ENCODE data around the gene CPED1. TPM values are rescaled to one million over a fixed set of nuclear protein-coding genes. Genes with fewer than 3 reads are reported as not detected.

CPED1 gene
- total RNA-seq (2014; rRNA removed; shearing (Covaris generic); ENCODE audit: low replicate concordance) = not detected in 2 replicates

- DNase-seq (ENCODE audit: low read depth) = peak; percentile 14
- in situ Hi-C loops (cut with HindIII; ENCODE audit: low pct_unique_long_range_greater_than_20kb, low sequenced_read_pairs) = no loop called here
These were observed at the start of gene CPED1 for GRCh38 chr7:120988591-120989256. CPED1 (plus strand) TSS chr7:120988711; CDS start chr7:120989622, 911 bp downstream.

- no peak for DNase-seq (ENCODE audit: low read depth)
- in situ Hi-C loops (cut with HindIII; ENCODE audit: low pct_unique_long_range_greater_than_20kb, low sequenced_read_pairs) = no loop called here
These were observed 49.2 kb upstream of the CPED1 start for GRCh38 chr7:120939345-120939744.

GRCh38 chr7:120941064-120941463 lies 47.4 kb upstream of the CPED1 start:
- in situ Hi-C loops (cut with HindIII; ENCODE audit: low pct_unique_long_range_greater_than_20kb, low sequenced_read_pairs) = no loop called here
- peak; percentile 26 for DNase-seq (ENCODE audit: low read depth)

- DNase-seq (ENCODE audit: low read depth) = no peak
- in situ Hi-C loops (cut with HindIII; ENCODE audit: low pct_unique_long_range_greater_than_20kb, low sequenced_read_pairs) = no loop called here
These were observed 46.7 kb upstream of the CPED1 start for GRCh38 chr7:120941856-120942255.

GRCh38 chr7:120942861-120943260 lies 45.6 kb upstream of the CPED1 start:
- DNase-seq (ENCODE audit: low read depth) = no peak
- in situ Hi-C loops (cut with HindIII; ENCODE audit: low pct_unique_long_range_greater_than_20kb, low sequenced_read_pairs) = no loop called here

GRCh38 chr7:120944826-120945562 lies 43.5 kb upstream of the CPED1 start:
- DNase-seq (ENCODE audit: low read depth) = no peak
- in situ Hi-C loops (cut with HindIII; ENCODE audit: low pct_unique_long_range_greater_than_20kb, low sequenced_read_pairs) = no loop called here

GRCh38 chr7:120947980-120948379 lies 40.5 kb upstream of the CPED1 start:
- DNase-seq (ENCODE audit: low read depth) = no peak
- in situ Hi-C loops (cut with HindIII; ENCODE audit: low pct_unique_long_range_greater_than_20kb, low sequenced_read_pairs) = no loop called here

GRCh38 chr7:120949393-120949911 lies 39.1 kb upstream of the CPED1 start:
- in situ Hi-C loops (cut with HindIII; ENCODE audit: low pct_unique_long_range_greater_than_20kb, low sequenced_read_pairs) = no loop called here
- DNase-seq (ENCODE audit: low read depth) = peak; percentile 12

- no peak for DNase-seq (ENCODE audit: low read depth)
- in situ Hi-C loops (cut with HindIII; ENCODE audit: low pct_unique_long_range_greater_than_20kb, low sequenced_read_pairs) = no loop called here
These were observed 38.4 kb upstream of the CPED1 start for GRCh38 chr7:120949998-120950538.

- in situ Hi-C loops (cut with HindIII; ENCODE audit: low pct_unique_long_range_greater_than_20kb, low sequenced_read_pairs) = no loop called here
- DNase-seq (ENCODE audit: low read depth) = peak; percentile 97
These were observed 37.8 kb upstream of the CPED1 start, which contains the start of gene ING3 for GRCh38 chr7:120950539-120951308. ING3 (plus strand) TSS chr7:120950777; CDS start chr7:120950897, 120 bp downstream.

GRCh38 chr7:120951309-120951699 lies 37.2 kb upstream of the CPED1 start:
- no peak for DNase-seq (ENCODE audit: low read depth)
- in situ Hi-C loops (cut with HindIII; ENCODE audit: low pct_unique_long_range_greater_than_20kb, low sequenced_read_pairs) = no loop called here

- DNase-seq (ENCODE audit: low read depth) = no peak
- in situ Hi-C loops (cut with HindIII; ENCODE audit: low pct_unique_long_range_greater_than_20kb, low sequenced_read_pairs) = no loop called here
These were observed 36.7 kb upstream of the CPED1 start for GRCh38 chr7:120951826-120952225.

- in situ Hi-C loops (cut with HindIII; ENCODE audit: low pct_unique_long_range_greater_than_20kb, low sequenced_read_pairs) = no loop called here
- DNase-seq (ENCODE audit: low read depth) = no peak
These were observed 32.8 kb upstream of the CPED1 start for GRCh38 chr7:120955577-120956149.

GRCh38 chr7:120959929-120960484 lies 28.5 kb upstream of the CPED1 start:
- in situ Hi-C loops (cut with HindIII; ENCODE audit: low pct_unique_long_range_greater_than_20kb, low sequenced_read_pairs) = no loop called here
- DNase-seq (ENCODE audit: low read depth) = no peak

- in situ Hi-C loops (cut with HindIII; ENCODE audit: low pct_unique_long_range_greater_than_20kb, low sequenced_read_pairs) = no loop called here
- DNase-seq (ENCODE audit: low read depth) = no peak
These were observed 27.8 kb upstream of the CPED1 start for GRCh38 chr7:120960714-120961113.

- in situ Hi-C loops (cut with HindIII; ENCODE audit: low pct_unique_long_range_greater_than_20kb, low sequenced_read_pairs) = no loop called here
- DNase-seq (ENCODE audit: low read depth) = no peak
These were observed 26.8 kb upstream of the CPED1 start for GRCh38 chr7:120961638-120962173.

- in situ Hi-C loops (cut with HindIII; ENCODE audit: low pct_unique_long_range_greater_than_20kb, low sequenced_read_pairs) = no loop called here
- no peak for DNase-seq (ENCODE audit: low read depth)
These were observed 24.4 kb upstream of the CPED1 start for GRCh38 chr7:120964088-120964487.

- DNase-seq (ENCODE audit: low read depth) = no peak
- in situ Hi-C loops (cut with HindIII; ENCODE audit: low pct_unique_long_range_greater_than_20kb, low sequenced_read_pairs) = no loop called here
These were observed 21.6 kb upstream of the CPED1 start for GRCh38 chr7:120966961-120967360.

Data from Caki2 (cell line).